Chondrocyte (in vitro differentiated cells): ENCODE results near the gene SUCLG2. TPM values are rescaled to one million over a fixed set of nuclear protein-coding genes. Genes with fewer than 3 reads are reported as not detected.

ENCODE experiments used
- DNase-seq: peaks from one replicate; pipeline ENCODE4 v3.0.0; 2021; ENCODE audit warnings: mixed read lengths, low spot score
- H3K27ac Mint-ChIP-seq: one replicate; pipeline ENCODE4 v1.8.0; 2021; ENCODE audit warnings: mild to moderate bottlenecking, moderate library complexity, mixed read lengths; ENCODE audit not compliant: unreplicated experiment
- H3K27me3 Mint-ChIP-seq: 2 replicates; pipeline ENCODE4 v1.8.0; 2021; ENCODE audit warnings: low read depth, mixed read lengths
- H3K36me3 Mint-ChIP-seq: 2 replicates; pipeline ENCODE4 v1.8.0; 2021; ENCODE audit warnings: low read depth, mixed read lengths
- H3K4me1 Mint-ChIP-seq: 2 replicates; pipeline ENCODE4 v1.8.0; 2021; ENCODE audit warnings: low read depth, mild to moderate bottlenecking, mixed read lengths
- H3K4me3 Mint-ChIP-seq: one replicate; pipeline ENCODE4 v1.8.0; 2021; ENCODE audit warnings: mild to moderate bottlenecking, moderate library complexity, mixed read lengths; ENCODE audit not compliant: unreplicated experiment
- H3K9me3 Mint-ChIP-seq: 2 replicates; pipeline ENCODE4 v1.8.0; 2021; ENCODE audit warnings: low read depth, mixed read lengths
- total RNA-seq: library from RNA; stranded (reverse); gene quantifications from 3 replicates; pipeline ENCODE4 v1.2.1, GENCODE V29; 2021
- TF ChIP-seq, protein P1 (sequence below): fragments of 200-600 bp; sonication (generic); IDR thresholded peaks from 2 replicates; pipeline ENCODE4 v1.5.0; 2021; ENCODE audit warnings: antibody characterized with exemption, mild to moderate bottlenecking, moderate library complexity

Gene SUCLG2
- total RNA-seq, 1 donor from 2014 or later = 24.3 TPM

DNA sequence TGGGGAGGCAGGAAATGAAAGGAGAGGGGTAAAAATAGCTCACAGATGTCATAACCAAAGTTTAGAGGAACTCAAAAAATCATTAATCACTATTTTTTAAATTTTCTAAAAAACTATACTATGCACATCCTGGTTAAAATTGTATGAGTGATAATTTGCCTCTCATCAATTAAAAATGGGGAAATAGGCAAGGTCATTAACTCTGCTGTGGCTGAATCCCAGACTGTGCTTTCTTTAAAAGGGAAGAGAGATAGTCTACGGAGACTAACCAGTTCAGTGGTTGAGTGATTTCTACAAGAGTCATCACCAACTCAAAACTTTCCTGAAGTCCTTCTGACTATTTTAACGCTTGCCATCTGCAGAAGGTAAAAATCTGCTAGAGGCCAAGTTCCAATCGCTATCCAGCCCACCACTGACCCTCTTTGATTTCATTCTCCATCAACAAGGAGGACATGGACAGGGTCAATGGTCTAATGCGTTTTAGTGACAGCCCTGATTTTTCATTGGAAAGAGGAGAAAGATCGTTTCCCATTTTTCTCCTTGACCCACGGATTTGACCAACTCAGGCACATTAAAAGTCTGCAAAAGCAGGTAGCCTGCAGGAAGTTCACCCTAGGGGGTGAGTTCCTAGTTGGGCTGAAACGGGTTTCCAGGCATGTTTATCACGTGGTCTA lies 850 bp downstream of the SUCLG2 start:
- H3K27me3 Mint-ChIP-seq = no peaks in the 10 kb centered on the region
- no peak for DNase-seq
- H3K36me3 Mint-ChIP-seq = no peaks in the 10 kb centered on the region
- H3K4me1 Mint-ChIP-seq = peaks cover 23% of the 10 kb centered on the region
- TF ChIP-seq, protein P1, sequence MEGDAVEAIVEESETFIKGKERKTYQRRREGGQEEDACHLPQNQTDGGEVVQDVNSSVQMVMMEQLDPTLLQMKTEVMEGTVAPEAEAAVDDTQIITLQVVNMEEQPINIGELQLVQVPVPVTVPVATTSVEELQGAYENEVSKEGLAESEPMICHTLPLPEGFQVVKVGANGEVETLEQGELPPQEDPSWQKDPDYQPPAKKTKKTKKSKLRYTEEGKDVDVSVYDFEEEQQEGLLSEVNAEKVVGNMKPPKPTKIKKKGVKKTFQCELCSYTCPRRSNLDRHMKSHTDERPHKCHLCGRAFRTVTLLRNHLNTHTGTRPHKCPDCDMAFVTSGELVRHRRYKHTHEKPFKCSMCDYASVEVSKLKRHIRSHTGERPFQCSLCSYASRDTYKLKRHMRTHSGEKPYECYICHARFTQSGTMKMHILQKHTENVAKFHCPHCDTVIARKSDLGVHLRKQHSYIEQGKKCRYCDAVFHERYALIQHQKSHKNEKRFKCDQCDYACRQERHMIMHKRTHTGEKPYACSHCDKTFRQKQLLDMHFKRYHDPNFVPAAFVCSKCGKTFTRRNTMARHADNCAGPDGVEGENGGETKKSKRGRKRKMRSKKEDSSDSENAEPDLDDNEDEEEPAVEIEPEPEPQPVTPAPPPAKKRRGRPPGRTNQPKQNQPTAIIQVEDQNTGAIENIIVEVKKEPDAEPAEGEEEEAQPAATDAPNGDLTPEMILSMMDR = no peak
- no peaks in the 10 kb centered on the region for H3K9me3 Mint-ChIP-seq
- peak overlapping the region; percentile 71 for H3K27ac Mint-ChIP-seq
- H3K4me3 Mint-ChIP-seq = peak overlapping the region; percentile 77

GRCh38 chr3:67650084-67650483 lies 4.3 kb downstream of the SUCLG2 start:
- Mint-ChIP-seq H3K4me1 (peaks cover 39% of the 10 kb centered on the region), H3K27me3 (no peaks in the 10 kb centered on the region), H3K4me3 (no peak overlapping the region), H3K36me3 (no peaks in the 10 kb centered on the region), H3K27ac (no peak overlapping the region), H3K9me3 (no peaks in the 10 kb centered on the region)
- no peak for DNase-seq
- TF ChIP-seq, protein P1 = no peak

- Mint-ChIP-seq H3K27ac (no peak overlapping the region), H3K36me3 (no peaks in the 10 kb centered on the region), H3K4me1 (peaks cover 35% of the 10 kb centered on the region), H3K9me3 (no peaks in the 10 kb centered on the region), H3K4me3 (no peak overlapping the region), H3K27me3 (no peaks in the 10 kb centered on the region)
- TF ChIP-seq, protein P1 = no peak
- DNase-seq = no peak
Measured at GRCh38 chr3:67649681-67650080, 4.7 kb downstream of the SUCLG2 start.

DNA sequence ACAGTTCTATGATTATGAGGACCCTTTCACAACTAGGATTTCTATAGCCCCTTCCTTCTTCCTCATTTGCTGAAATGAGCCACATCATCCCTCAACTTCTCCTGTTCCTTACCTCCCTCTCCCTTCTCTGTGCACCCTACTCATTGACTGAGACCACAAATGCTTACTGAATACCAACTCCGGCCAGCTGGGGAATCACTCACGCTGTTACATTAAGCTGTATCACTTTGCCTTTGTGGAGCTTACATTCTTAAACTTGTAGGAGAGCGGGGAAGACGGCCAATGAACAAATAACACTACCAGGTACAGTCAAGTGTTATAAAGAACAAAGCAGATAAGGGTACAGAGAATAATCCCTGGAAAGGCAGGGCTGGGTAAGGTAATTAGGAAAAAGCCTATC lies 5.7 kb downstream of the SUCLG2 start:
- Mint-ChIP-seq H3K27ac (peak overlapping the region; percentile 2), H3K4me1 (peaks cover 33% of the 10 kb centered on the region)

GRCh38 chr3:67648229-67648628 lies 6.2 kb downstream of the SUCLG2 start:
- no peak overlapping the region for H3K4me3 Mint-ChIP-seq
- no peaks in the 10 kb centered on the region for H3K27me3 Mint-ChIP-seq
- H3K36me3 Mint-ChIP-seq = no peaks in the 10 kb centered on the region
- peaks cover 28% of the 10 kb centered on the region for H3K4me1 Mint-ChIP-seq
- TF ChIP-seq, protein P1 = no peak
- no peak for DNase-seq
- H3K27ac Mint-ChIP-seq = peak overlapping the region; percentile 93
- H3K9me3 Mint-ChIP-seq = no peaks in the 10 kb centered on the region

More for the DNA sequence above, 5.7 kb downstream of the SUCLG2 start:
- DNase-seq = no peak
- H3K4me3 Mint-ChIP-seq = no peak overlapping the region
- TF ChIP-seq, protein P1 = no peak
- no peaks in the 10 kb centered on the region for H3K9me3 Mint-ChIP-seq
- no peaks in the 10 kb centered on the region for H3K36me3 Mint-ChIP-seq
- no peaks in the 10 kb centered on the region for H3K27me3 Mint-ChIP-seq
